HepG2 (cell line): Measurements from ENCODE around the gene LRP1B. TPM values are rescaled to one million over a fixed set of nuclear protein-coding genes. Genes with fewer than 3 reads are reported as not detected.

Source experiments
- BORCS8-MEF2B ChIP-seq: sonication (generic); formaldehyde crosslinking; IDR thresholded peaks from 2 replicates; pipeline ENCODE4 v1.8.0; 2022; ENCODE audit warnings: mild to moderate bottlenecking, missing genetic modification reagents
- IKZF4 ChIP-seq: sonication (generic); formaldehyde crosslinking; IDR thresholded peaks from 2 replicates; pipeline ENCODE4 v1.5.1; 2020; ENCODE audit warnings: borderline replicate concordance, mild to moderate bottlenecking, low read depth, missing genetic modification reagents; ENCODE audit errors: not compliant biosample characterization
- KDM1A ChIP-seq: IDR thresholded peaks from 2 replicates; pipeline ENCODE4 v1.6.1; 2016; ENCODE audit warnings: missing compliant biosample characterization
- KDM6A ChIP-seq: IDR thresholded peaks from 2 replicates; pipeline ENCODE4 v1.6.1; 2016; ENCODE audit warnings: low read depth
- MEIS1 ChIP-seq: sonication (generic); formaldehyde crosslinking; IDR thresholded peaks from 2 replicates; pipeline ENCODE4 v1.9.0; 2021; ENCODE audit warnings: mild to moderate bottlenecking, missing genetic modification reagents, moderate library complexity, borderline replicate concordance
- MXI1 ChIP-seq: IDR thresholded peaks from 3 replicates; pipeline ENCODE4 v1.6.1; 2012; ENCODE audit warnings: low read depth, low read length, inconsistent platforms, borderline replicate concordance
- MYC ChIP-seq: sonication (generic); formaldehyde crosslinking; IDR thresholded peaks from 2 replicates; pipeline ENCODE4 v1.9.0; 2021; ENCODE audit warnings: missing genetic modification reagents, borderline replicate concordance
- NR2F1 ChIP-seq, 2 experiments: fragments of 450-650 bp in 1 of 2; formaldehyde crosslinking in 1 of 2; IDR thresholded peaks; 2 replicates each; pipeline versions ENCODE4 v1.5.0 to v1.6.1; 2016 to 2020; ENCODE audit warnings: mild to moderate bottlenecking in 1 of 2, missing compliant biosample characterization in 1 of 2, missing genetic modification reagents in 1 of 2, moderate library complexity in 1 of 2
- PREB ChIP-seq: sonication (generic); formaldehyde crosslinking; IDR thresholded peaks from 2 replicates; pipeline ENCODE4 v1.4.0; 2020; ENCODE audit warnings: missing genetic modification reagents
- TEAD3 ChIP-seq: optimal IDR thresholded peaks from 2 replicates; pipeline ENCODE3; 2016; ENCODE audit warnings: borderline replicate concordance
- XBP1 ChIP-seq: sonication (generic); formaldehyde crosslinking; IDR thresholded peaks from 2 replicates; pipeline ENCODE4 v1.5.0; 2020; ENCODE audit warnings: missing genetic modification reagents
- ZFP91 ChIP-seq: sonication (generic); formaldehyde crosslinking; IDR thresholded peaks from 2 replicates; pipeline ENCODE4 v1.9.0; 2022; ENCODE audit warnings: missing genetic modification reagents, mild to moderate bottlenecking, borderline replicate concordance
- ZNF24 ChIP-seq: fragments of 450-650 bp; IDR thresholded peaks from 2 replicates; pipeline ENCODE4 v1.6.1; 2017; ENCODE audit warnings: antibody characterized with exemption, mild to moderate bottlenecking
- ZNF281 ChIP-seq: sonication (generic); formaldehyde crosslinking; IDR thresholded peaks from 2 replicates; pipeline ENCODE4 v1.4.0; 2020; ENCODE audit warnings: missing genetic modification reagents, borderline replicate concordance
- ZNF30 ChIP-seq: sonication (generic); formaldehyde crosslinking; IDR thresholded peaks from 2 replicates; pipeline ENCODE4 v1.5.0; 2020; ENCODE audit warnings: mild to moderate bottlenecking, missing genetic modification reagents
- ZNF333 ChIP-seq: sonication (generic); formaldehyde crosslinking; IDR thresholded peaks from 2 replicates; pipeline ENCODE4 v1.4.0; 2020; ENCODE audit warnings: mild to moderate bottlenecking, missing genetic modification reagents, borderline replicate concordance
- ZNF704 ChIP-seq: sonication (generic); formaldehyde crosslinking; IDR thresholded peaks from 2 replicates; pipeline ENCODE4 v1.8.1; 2023; ENCODE audit warnings: mild to moderate bottlenecking, inconsistent platforms, moderate library complexity, missing genetic modification reagents, borderline replicate concordance
- ZNF776 ChIP-seq: sonication (generic); formaldehyde crosslinking; IDR thresholded peaks from 2 replicates; pipeline ENCODE4 v1.4.0; 2020; ENCODE audit warnings: mild to moderate bottlenecking, missing genetic modification reagents
- ZNF788 ChIP-seq: sonication (generic); formaldehyde crosslinking; IDR thresholded peaks from 2 replicates; pipeline ENCODE4 v1.5.0; 2020; ENCODE audit warnings: mild to moderate bottlenecking, missing genetic modification reagents, borderline replicate concordance
- ZSCAN5A ChIP-seq: sonication (generic); formaldehyde crosslinking; IDR thresholded peaks from 2 replicates; pipeline ENCODE4 v1.8.0; 2022; ENCODE audit warnings: mild to moderate bottlenecking, missing genetic modification reagents, borderline replicate concordance
- polyA plus RNA-seq, 8 experiments: library from polyadenylated mRNA; depleted of rRNA in 3 of 8; stranded (reverse) in 7 of 8; unstranded in 1 of 8; fragments of >200 nt; fragmentation: Illumina TruSeq in 4 of 8; extraction: Trizol in 4 of 8; gene quantifications; 2 replicates each; pipeline versions ENCODE4 v1.2.1 to v1.2.3, GENCODE V29; 2011 to 2016; ENCODE audit warnings: low read depth in 4 of 8, missing spikeins in 1 of 8, mixed read lengths in 1 of 8; ENCODE audit not compliant: insufficient read depth in 1 of 8
- total RNA-seq, 5 experiments: library from RNA; depleted of rRNA; stranded (reverse); fragments of >200 nt; fragmentation: Illumina TruSeq; extraction: Trizol; gene quantifications; 2 replicates each; pipeline ENCODE4 v1.2.3, GENCODE V29; 2016; ENCODE audit warnings: low read depth in 1 of 5

Gene LRP1B
- total and polyA plus RNA-seq, 2 of the 13 experiments (the other 11 are each of a cell fraction or from before 2014, with no cell fraction given): 0.04 TPM; not detected in 1

- TF ChIP-seq ZNF281 (CRISPR knock-in tag): peak; percentile 35; the same call in 1 of the 2 replicates
- TF ChIP-seq BORCS8-MEF2B (CRISPR knock-in tag): 0 out of 2 replicates have a peak, but pooled peaks have one; percentile 39
- TF ChIP-seq ZNF24: no peak
- TF ChIP-seq ZFP91: peak; percentile 36; the same call in 1 of the 2 replicates
- no peak for TF ChIP-seq KDM6A (CRISPR knock-in tag)
- no peak for TF ChIP-seq MYC (CRISPR knock-in tag)
- no peak for TF ChIP-seq ZNF704
- TF ChIP-seq ZSCAN5A (CRISPR knock-in tag): no peak
- no peak for TF ChIP-seq KDM1A (CRISPR knock-in tag)
- TF ChIP-seq NR2F1 (CRISPR knock-in tag; IDR thresholded peaks at IDR 0.05): no peak
- no peak for TF ChIP-seq MXI1
- TF ChIP-seq ZNF30 (CRISPR knock-in tag): no peak
- TF ChIP-seq PREB (CRISPR knock-in tag): no peak
- TF ChIP-seq IKZF4 (CRISPR knock-in tag): no peak
- TF ChIP-seq ZNF776: no peak
- no peak for TF ChIP-seq TEAD3 (CRISPR knock-in tag)
- no peak for TF ChIP-seq MEIS1 (CRISPR knock-in tag)
- TF ChIP-seq ZNF788: no peak
- no peak for TF ChIP-seq ZNF333 (CRISPR knock-in tag)
- no peak for TF ChIP-seq XBP1 (CRISPR knock-in tag)
These were observed at the start of gene LRP1B (continued) for GRCh38 chr2:142131010-142131669.
